NB4 (cell line): ENCODE measurements around the gene NMT1.

Experiments
- POLR2A ChIP-seq: IDR thresholded peaks from 2 replicates; pipeline ENCODE4 v1.6.1; 2011; ENCODE audit warnings: mild to moderate bottlenecking; ENCODE audit not compliant: insufficient read length; ENCODE audit errors: extremely low read depth
- TF ChIP-seq, protein P1 (sequence below): IDR thresholded peaks from one replicate; pipeline ENCODE4 v1.5.1; 2012; ENCODE audit warnings: low read depth, low read length

DNA sequence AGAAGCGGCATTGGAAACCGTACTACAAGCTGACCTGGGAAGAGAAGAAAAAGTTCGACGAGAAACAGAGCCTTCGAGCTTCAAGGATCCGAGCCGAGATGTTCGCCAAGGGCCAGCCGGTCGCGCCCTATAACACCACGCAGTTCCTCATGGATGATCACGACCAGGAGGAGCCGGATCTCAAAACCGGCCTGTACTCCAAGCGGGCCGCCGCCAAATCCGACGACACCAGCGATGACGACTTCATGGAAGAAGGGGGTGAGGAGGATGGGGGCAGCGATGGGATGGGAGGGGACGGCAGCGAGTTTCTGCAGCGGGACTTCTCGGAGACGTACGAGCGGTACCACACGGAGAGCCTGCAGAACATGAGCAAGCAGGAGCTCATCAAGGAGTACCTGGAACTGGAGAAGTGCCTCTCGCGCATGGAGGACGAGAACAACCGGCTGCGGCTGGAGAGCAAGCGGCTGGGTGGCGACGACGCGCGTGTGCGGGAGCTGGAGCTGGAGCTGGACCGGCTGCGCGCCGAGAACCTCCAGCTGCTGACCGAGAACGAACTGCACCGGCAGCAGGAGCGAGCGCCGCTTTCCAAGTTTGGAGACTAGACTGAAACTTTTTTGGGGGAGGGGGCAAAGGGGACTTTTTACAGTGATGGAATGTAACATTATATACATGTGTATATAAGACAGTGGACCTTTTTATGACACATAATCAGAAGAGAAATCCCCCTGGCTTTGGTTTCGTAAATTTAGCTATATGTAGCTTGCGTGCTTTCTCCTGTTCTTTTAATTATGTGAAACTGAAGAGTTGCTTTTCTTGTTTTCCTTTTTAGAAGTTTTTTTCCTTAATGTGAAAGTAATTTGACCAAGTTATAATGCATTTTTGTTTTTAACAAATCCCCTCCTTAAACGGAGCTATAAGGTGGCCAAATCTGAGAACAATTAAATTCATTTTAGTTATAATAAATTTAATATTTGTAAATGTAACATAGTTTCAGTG, 88.8 kb downstream of the NMT1 start:
- TF ChIP-seq, protein P1, sequence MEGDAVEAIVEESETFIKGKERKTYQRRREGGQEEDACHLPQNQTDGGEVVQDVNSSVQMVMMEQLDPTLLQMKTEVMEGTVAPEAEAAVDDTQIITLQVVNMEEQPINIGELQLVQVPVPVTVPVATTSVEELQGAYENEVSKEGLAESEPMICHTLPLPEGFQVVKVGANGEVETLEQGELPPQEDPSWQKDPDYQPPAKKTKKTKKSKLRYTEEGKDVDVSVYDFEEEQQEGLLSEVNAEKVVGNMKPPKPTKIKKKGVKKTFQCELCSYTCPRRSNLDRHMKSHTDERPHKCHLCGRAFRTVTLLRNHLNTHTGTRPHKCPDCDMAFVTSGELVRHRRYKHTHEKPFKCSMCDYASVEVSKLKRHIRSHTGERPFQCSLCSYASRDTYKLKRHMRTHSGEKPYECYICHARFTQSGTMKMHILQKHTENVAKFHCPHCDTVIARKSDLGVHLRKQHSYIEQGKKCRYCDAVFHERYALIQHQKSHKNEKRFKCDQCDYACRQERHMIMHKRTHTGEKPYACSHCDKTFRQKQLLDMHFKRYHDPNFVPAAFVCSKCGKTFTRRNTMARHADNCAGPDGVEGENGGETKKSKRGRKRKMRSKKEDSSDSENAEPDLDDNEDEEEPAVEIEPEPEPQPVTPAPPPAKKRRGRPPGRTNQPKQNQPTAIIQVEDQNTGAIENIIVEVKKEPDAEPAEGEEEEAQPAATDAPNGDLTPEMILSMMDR: no peak
- TF ChIP-seq POLR2A: no peak
